ENCODE results near the gene RNF7.
A peak's percentile ranks its signal among the peaks of the same experiment; 100 is the strongest.
"Not testable (repeated sequence)": the region's sequence is repeated elsewhere in the genome, so short reads cannot be mapped to it uniquely, and the experiment has no call there.

The RNF7 gene

DNA sequence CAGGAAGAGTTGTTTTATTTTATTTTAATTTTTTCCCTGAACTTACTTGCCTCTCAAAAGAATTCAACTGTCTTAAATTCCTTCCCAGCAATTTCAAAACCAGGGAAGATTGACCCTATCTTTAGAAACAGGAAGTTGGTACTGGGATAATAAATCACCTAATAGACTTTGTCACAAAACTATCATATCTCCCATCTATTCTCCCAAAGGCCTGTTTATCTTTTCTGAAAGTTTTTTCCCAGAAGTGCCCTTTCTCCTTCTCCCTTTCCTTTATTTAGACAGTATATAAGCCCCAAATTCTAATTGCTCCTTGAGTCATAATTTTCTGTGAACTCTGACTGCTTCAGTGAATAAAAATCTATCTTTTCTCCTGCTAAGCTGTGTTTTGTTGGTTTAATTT is 2.9 kb upstream of the RNF7 start:
- DNase-seq (ENCODE audit: low read depth, low spot score) = no peak

DNA sequence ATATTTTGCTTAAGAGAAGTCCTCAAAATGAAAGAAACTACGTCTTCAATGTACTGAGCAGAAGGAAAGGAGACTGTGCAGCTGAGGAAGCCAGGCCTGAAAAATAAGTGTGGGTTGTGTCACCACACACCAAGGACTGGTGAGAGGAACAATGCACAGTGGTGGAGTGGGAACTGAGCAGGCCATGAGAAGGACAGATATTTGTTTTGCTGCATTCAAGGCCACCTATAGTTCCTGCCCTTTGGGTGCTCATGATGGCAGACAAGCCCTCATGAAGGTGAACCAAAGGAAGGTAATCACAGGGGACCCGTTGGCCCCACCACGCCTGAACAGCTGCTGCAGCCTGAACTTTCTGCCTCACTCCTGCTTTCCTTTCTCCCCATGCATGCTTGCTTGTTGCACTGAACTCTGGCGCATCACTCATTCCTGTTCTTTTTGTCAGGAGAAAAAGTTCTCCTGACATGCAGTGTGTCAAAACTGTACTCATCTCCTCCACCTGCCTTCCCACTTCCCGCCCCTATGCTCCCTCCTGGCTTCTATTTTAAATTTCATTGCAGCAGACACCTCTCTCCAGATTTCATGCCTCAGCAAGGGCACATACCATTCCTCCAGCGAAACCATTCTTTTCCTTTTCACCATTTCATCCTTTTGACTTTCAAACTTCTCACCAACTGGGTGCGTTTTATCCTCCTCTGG is 2.2 kb upstream of the RNF7 start:
- no peak for DNase-seq (ENCODE audit: low read depth, low spot score)

DNA sequence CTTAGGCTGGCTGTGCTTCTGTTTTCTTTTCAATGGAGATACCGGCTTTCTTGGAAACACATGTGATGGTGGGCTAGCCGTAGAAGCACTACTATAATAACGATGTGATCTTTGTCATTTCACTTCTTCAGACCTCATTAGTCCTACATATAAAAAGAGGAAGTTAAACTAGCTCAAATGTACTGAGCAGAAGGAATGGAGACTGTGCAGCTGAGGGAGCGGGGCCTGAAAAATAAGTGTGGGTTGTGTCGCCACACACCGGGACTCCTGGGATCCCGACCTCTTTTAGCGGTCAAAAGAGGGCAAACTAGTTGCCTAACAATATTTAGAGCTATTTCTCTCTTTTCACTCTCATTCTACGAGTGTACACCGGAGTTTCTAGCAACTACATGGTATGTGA is 1.0 kb upstream of the RNF7 start:
- DNase-seq (ENCODE audit: low read depth, low spot score) = no peak

DNA sequence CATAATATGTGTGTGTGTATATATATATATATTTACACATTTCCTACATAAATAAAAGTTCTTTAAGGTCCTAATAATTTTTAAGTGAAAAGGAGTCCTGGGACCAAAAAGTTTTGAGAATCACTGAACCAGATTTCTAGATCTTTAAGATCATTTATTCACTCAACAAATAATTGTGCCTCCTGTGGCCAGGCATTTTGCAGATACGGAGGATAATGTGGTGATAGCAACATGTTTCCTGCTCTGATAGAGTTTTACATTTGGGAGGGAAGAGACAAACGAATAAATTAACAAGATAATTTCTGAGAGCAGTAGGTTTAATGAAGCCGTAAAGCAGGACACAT is 448 bp upstream of the RNF7 start:
- no peak for DNase-seq (ENCODE audit: low read depth, low spot score)

DNA sequence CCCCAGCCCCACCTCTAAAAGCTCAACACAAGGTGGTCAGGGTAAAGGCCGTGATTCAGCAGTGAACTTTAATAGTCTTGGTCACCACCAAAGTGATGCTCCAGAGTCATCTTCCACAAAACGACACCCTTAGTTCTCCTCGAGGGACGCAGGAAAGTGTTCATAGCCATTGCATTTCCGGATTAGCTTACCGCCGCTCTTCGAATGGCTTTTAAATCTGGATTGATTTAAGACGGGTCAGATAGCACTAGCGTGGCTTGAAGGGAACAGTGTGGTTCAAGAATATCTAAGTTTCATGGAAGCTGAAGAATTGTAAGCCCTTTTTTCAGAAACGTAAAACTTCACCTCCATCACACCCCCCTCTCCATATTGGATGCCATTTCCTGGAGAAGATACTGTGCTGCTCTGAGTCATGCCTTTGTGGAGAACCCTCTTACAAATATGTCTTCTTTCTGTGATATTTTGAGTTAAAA is 829 bp downstream of the RNF7 start:
- peak; percentile 60 for DNase-seq (ENCODE audit: low read depth, low spot score)

DNA sequence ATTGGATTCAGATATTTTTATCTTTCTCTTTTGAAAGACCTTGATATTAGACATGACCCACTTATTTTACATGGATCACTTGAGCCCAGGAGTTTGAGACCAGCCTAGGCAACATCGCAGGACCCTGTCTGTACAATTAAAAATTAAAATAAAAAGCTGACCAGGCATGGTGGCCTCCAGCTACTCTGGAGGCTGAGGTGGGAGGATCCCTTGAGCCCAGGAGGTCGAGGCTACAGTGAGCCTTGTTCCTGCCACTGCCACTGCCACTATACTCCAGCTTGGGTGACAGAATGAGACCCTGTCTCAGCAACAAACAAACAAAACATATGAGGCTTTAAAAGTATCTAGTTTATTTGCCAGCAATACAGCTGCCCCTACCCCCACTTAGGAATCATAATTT is 1.6 kb downstream of the RNF7 start:
- DNase-seq (ENCODE audit: low read depth, low spot score) = no peak

DNA sequence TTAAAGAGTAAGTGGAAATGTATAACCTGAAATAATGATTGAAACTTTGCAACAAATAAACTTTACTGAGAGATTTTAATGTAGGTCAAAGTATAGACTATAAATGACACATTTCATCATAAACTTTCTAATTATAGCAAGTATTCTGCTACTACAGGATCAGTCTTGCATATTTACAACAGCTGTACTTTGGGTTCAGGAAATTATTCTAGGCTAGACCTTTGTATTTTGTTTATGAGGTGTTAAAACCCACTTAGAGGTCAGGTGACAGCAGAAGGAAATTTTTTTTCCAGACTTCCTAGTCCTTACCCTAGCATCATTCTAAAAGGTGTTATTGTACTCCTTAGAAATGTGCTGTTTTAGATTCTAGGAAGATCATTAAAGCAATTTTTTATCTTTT is 2.3 kb downstream of the RNF7 start:
- no peak for DNase-seq (ENCODE audit: low read depth, low spot score)

DNA sequence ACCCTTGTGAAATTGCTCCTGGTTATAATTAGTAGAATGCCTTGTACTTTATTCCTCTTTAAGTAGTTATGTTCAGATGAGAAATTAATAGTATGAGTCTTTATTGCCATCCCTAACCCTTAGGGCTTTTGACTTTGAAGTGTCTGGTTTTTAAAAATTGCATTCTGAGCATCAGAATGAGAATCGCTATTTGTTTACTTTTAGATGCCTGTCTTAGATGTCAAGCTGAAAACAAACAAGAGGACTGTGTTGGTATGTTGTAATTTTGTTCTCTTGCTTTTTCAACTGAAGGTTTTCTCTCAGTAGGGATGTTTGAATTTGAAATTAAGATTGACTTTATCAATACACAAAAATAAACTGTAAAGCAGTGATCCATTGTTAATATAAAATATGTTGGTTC is 5.2 kb downstream of the RNF7 start:
- DNase-seq (ENCODE audit: low read depth, low spot score) = no peak

DNA sequence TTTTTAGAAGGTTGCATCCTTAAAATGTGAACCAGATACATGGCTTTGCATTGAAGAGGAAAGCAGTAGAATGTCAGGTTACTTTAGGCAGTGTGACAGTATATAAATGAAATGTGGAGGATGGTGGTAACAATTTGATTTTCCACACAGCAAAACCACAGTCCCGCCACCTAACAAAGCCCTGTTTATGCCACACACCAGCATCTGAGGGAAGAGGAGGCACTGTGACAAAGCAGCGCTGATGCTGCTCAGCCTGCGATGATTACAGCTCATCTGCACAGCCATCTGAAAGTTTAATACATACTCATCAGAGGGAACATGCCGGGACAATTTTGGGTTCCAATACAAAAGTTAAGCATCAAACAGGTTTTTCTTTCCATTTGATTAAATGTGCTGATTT is 8.9 kb downstream of the RNF7 start:
- DNase-seq (ENCODE audit: low read depth, low spot score) = peak; percentile 35

DNA sequence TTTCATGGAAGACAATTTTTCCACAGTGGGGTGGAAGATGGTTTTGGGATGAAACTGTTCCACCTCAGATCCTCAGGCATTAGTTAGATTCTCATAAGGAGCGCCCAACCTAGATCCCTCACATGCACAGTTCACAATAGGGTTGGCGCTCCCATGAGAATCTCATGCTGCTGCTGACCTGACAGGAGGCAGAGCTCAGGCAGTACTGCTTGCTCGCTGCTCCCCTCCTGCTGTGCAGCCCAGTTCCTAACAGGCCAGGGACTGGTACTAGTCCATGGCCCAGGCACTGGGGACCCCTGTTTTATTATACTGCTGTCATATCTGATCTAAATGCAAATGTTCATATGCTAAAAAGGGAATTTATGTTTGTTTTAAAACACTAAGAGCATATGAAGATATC is 15.3 kb downstream of the RNF7 start:
- no peak for DNase-seq (ENCODE audit: low read depth, low spot score)

DNA sequence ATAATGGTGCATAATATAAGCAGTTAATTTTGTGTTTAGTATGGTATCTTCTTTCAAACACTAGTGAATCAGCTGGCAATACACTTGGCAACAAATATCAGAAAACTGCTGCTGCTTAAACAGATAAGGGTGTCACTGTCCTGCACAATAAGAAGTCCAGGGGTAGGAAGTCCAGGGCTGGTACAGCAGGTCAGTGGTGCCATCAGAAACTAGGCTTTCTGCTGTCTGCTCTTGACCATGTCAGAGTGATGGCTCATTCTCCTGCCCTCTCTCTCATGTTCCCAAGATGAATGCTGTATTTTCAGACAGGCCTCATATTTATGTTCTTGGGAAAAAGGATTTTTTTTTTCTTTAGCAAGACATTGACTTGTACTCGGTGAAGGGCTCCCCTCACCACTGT is 15.9 kb downstream of the RNF7 start:
- DNase-seq (ENCODE audit: low read depth, low spot score) = no peak

DNA sequence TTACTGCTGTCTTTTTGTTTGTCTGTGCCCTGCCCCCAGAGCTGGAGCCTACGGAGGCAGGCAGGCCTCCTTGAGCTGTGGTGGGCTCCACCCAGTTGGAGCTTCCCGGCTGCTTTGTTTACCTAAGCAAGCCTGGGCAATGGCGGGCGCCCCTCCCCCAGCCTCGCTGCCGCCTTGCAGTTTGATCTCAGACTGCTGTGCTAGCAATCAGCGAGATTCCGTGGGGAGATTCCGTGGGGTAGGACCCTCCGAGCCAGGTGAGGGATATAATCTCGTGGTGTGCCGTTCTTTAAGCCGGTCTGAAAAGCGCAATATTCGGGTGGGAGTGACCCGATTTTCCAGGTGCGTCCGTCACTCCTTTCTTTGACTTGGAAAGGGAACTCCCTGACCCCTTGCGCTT is 24.5 kb downstream of the RNF7 start:
- DNase-seq (ENCODE audit: low read depth, low spot score) = not testable (repeated sequence)

DNA sequence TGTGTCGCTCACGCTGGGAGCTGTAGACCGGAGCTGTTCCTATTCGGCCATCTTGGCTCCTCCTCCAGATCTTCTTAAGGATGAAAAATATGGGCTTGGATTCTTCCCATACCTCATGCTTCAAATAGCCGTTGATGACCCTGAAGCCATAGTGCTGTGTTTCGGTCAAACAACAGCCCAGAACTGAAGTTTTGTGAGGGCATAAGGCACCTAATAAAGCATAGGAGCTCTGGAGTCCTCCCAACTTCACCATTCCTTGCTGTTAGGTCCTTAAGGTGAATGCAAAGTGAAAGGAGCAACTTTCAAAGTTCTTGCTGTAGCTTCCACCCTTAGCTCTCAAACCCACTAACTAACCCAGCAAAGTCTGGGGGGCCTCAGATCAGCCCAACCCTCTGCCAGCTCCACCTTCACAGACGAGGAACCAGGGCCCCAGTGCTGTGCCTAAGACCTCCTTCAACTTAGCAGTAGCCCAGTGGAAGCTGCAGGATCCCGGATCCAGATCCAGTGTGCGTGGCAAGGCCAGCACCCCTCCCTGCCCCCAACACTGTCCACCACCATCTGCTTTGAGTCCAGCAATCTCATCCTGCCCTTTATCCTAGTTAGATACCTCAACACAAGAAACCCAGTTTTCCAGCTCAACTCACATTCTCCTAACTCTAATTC is 25.1 kb downstream of the RNF7 start, which contains the start of gene GRK7:
GRK7 (plus strand) TSS at position 321 of the 663 bp plus-strand sequence. CDS start 14,877 bp downstream, outside the sequence.
- DNase-seq (ENCODE audit: low read depth, low spot score) = no peak

DNA sequence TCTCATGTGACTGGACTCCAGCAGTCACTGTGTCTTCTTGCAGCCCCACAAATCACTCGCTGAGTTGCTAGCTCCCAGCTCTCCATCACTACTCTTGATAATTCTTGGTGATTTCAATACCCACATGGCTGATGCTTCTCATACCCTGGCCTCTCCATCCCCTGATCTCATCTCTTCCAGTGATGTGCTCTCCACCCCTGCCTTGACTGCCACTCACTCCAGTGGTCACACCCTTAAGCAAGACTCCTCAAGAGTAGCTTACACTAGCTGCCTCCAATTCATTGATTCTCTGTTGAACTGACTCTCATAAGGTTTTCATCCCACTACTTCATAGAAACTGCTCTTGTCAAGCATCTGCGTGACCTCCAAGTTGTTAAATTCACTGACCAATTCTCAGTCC is 25.9 kb downstream of the RNF7 start:
- no peak for DNase-seq (ENCODE audit: low read depth, low spot score)

DNA sequence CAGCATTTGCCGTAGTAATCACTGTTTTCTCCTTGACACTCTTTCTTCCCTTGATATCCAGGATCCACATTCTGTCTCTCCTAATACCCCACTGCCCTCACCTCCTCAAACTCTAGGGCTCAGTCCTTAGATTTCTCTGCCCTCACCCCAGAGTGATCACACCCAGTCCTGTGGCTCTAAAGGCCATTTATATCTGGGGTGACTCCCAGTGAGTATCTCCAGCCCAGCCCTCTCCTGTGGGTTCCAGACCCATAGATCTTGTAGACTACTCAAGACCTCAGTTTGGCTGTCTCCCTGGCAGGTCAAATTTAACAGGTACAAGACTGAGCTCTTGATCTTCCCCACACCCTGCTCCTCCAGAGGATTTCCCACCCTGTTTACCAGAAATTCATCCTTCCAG is 26.4 kb downstream of the RNF7 start:
- no peak for DNase-seq (ENCODE audit: low read depth, low spot score)

DNA sequence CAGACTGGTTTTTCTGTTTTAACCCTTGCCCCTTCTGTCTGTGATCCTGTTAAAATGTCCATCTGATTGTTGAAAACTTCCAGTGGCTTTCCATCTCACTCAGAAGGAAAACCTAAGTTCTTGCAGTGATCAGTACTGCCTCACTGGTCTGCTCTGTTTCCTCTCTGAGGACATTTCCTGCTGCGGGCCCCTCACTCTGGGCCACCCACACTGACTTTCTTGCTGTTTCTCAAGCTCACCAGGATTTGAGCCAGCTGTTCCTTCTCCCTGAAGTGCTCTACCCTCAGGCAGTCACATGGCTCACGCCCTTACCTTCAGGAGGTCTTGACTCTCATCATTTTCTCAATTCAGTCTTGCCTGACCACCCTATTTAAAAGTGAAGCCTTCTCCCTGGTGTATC is 26.9 kb downstream of the RNF7 start:
- no peak for DNase-seq (ENCODE audit: low read depth, low spot score)

DNA sequence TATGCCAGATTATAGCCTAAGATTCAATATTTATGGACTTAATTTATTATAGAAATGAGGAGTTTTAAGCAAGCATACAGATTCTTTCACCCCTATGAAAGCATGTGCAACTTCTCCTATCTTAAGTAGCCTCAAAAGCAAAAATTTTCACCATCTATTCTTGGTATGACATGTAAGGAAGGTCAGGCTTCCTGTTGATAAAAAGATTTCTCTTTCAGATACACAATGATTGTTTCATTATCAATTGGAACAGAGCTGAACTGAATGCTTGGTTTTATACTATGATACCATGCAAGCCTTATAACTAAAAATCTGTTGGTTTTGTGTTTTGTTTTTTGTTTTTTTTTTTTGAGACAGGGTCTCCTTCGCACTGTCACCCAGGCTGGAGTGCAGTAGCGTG is 29.0 kb downstream of the RNF7 start:
- no peak for DNase-seq (ENCODE audit: low read depth, low spot score)

DNA sequence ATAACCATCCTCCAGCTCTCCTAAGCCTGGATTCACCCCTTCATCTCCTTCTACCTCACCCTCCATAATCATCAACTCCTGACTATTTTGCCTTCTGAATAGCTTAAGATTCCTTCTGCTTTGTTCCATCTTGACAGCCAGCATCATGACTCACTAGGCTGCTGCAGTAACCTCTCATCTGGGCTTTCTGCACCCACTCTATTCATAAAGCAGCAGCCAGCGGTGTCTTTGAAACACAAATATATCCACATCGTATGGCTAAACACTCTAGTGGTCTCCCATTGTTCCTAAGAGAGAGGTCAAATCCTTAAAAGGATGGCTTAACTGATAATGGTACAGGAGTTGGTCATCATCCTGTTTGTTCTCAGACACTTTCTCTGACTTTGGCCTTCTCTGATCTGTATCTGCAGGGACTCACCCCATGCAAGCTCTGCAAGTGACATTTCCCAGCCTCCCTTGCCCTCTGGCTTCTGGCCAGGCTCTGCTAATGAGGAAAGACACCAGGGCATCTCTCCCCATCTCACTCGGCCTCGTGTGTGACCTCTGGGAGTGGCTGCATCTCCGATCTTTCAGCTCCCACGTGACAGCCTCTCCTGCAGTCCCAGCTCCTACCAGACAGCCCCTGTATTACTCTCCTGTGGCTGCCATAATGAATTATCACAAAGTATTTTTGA is 31.3 kb downstream of the RNF7 start:
- peak; percentile 59 for DNase-seq (ENCODE audit: low read depth, low spot score)

DNA sequence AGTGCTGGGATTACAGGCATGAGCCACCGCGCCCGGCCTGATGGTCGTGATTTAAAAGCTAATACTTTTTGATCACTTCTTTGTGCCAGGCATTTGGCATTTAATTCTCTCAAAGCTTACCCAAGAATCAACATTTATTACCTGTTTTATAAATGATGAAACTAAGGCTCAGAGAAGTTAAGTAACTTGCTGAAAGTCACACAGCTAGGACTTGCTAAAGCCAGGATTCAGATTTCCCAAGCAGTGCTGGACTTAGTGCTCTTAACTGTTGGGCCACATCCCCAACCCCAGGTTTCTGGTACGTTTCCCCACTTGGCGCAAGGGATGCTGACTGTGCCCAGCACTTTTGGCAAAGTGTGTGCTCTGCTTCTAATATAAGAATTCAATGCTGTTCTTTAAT is 35.6 kb downstream of the RNF7 start:
- DNase-seq (ENCODE audit: low read depth, low spot score) = no peak

DNA sequence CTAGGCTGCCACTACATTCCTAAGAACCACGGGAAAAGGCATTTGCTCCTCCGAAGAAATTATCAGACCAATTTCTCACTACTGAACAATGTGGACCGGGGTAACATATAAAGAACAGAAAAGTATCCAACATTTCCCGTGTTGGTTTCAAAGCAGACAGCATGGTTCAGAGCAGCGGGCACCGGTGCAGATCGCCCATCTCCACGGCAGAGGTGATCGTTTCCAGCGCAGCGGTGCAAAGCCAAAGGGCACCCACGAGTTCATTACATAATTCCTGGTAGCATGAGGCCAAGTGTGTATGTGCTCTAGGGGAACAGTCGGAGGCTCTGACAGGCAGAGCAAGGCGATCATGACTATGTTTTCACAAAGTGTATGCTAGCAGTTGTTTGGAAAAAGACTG is 38.3 kb downstream of the RNF7 start:
- DNase-seq (ENCODE audit: low read depth, low spot score) = no peak

DNA sequence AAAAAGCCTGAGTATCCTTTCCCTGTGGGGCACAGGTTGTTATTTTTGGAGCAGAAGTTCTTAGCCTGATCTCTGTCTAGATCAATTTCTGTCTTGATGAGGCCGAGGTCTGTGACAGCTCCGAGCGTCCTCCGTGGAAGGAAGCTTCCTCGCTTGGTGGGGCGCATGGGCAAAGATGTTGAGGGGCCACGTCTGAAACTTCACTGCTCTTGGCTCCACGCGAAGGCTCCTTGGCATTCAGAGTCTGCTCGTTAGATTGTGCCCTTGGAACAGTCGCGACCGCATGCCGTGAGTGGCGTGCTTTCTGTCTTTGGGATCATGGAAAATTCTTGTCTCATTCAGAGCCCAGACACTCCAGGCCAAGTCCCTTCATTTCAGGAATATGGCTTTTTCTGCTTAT is 38.8 kb downstream of the RNF7 start:
- DNase-seq (ENCODE audit: low read depth, low spot score) = no peak

DNA sequence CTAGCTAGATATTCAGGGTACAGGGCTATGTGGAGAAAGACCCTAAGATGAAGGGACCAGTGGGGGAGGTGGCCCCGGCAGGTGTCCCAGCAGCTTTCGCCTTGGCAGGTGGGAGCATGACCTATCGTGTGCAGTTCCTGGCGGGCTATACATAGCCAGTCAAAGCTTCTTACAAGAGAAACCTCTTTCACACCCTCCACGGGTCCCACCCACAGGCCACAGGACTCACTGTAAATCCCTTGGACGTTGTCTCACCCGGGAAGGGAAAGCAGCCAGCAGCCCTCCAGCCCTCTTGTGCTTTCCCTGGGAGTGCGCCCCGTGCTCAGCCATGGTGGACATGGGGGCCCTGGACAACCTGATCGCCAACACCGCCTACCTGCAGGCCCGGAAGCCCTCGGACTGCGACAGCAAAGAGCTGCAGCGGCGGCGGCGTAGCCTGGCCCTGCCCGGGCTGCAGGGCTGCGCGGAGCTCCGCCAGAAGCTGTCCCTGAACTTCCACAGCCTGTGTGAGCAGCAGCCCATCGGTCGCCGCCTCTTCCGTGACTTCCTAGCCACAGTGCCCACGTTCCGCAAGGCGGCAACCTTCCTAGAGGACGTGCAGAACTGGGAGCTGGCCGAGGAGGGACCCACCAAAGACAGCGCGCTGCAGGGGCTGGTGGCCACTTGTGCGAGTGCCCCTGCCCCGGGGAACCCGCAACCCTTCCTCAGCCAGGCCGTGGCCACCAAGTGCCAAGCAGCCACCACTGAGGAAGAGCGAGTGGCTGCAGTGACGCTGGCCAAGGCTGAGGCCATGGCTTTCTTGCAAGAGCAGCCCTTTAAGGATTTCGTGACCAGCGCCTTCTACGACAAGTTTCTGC is 40.1 kb downstream of the RNF7 start:
- no peak for DNase-seq (ENCODE audit: low read depth, low spot score)
